D341Med (cell line): Measurements from ENCODE around the gene RABL2A.
"Not testable (repeated sequence)": the region's sequence is repeated elsewhere in the genome, so short reads cannot be mapped to it uniquely, and the experiment has no call there.

Source experiments
- DNase-seq: peaks from one replicate; pipeline ENCODE4 v3.0.0; 2012; ENCODE audit warnings: low spot score

RABL2A gene

GRCh38 chr2:113609822-113610221 is 17.2 kb upstream of the RABL2A start:
- not testable (repeated sequence) for DNase-seq

GRCh38 chr2:113621002-113621401 is 6.1 kb upstream of the RABL2A start:
- DNase-seq, result not testable (repeated sequence)

GRCh38 chr2:113625906-113626305 is 1.2 kb upstream of the RABL2A start:
- DNase-seq, result not testable (repeated sequence)

DNA sequence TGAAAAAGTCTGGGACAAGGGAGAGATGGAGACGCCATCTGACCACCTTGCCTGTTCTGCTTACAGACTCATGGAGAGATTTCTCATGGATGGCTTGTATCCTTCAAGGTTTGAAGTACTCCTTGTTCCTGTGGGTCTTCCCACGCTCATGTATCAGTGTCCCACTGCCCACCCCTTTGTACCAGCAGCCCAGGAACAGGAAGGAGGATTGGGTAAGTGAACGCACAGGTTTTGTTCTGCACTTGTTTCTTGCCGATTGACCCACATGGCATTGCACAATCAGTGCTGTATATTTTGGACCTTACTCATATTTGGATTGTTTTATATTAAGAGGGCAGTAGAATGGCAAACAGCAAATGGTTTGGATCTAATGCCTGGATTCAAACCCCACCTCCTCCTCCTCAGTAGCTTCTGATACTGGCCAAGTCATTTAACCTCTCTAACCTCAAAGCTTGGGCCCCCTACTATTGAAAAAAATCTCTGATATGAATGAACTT is 5.8 kb downstream of the RABL2A start:
- DNase-seq, result not testable (repeated sequence)

- DNase-seq, result not testable (repeated sequence)
These were observed 8.3 kb downstream of the RABL2A start for GRCh38 chr2:113635358-113635757.

GRCh38 chr2:113636226-113636625 is 9.2 kb downstream of the RABL2A start:
- not testable (repeated sequence) for DNase-seq

DNA sequence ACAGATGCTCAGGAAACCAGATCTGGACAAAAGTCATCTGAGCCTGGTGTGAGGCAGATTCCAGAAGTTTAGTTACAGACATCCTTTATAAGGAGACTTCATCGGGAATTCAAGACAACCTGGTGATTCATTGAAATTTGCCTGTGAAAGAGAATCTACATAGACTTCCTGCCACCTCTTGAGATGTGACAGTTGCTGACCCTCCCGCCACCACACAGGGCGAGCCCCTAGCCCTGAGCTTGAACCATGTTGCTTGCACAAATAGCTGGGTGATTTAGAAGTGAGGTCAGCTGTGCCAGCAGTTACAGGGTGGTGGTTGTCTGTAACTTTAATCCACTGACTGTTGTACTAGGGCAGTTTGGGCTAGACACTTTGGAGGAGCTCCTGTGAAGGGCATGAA is 11.0 kb downstream of the RABL2A start:
- not testable (repeated sequence) for DNase-seq

GRCh38 chr2:113646217-113646616 is 19.2 kb downstream of the RABL2A start:
- DNase-seq, result not testable (repeated sequence)

DNA sequence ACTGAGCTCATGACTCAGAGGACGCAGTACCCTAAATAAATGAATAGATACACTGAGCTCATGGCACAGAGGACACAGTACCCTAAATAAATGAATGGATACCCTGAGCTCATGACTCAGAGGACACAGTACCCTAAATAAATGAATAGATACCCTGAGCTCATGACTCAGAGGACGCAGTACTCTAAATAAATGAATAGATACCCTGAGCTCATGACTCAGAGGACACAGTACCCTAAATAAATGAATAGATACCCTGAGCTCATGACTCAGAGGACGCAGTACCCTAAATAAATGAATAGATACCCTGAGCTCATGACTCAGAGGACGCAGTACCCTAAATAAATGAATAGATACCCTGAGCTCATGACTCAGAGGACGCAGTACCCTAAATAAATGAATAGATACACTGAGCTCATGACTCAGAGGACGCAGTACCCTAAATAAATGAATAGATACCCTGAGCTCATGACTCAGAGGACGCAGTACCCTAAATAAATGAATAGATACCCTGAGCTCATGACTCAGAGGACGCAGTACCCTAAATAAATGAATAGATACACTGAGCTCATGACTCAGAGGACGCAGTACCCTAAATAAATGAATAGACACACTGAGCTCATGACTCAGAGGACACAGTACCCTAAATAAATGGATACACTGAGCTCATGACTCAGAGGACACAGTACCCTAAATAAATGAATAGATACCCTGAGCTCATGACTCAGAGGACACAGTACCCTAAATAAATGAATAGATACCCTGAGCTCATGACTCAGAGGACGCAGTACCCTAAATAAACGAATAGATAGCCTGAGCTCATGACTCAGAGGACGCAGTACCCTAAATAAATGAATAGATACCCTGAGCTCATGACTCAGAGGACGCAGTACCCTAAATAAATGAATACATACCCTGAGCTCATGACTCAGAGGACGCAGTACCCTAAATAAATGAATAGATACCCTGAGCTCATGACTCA is 24.1 kb downstream of the RABL2A start:
- not testable (repeated sequence) for DNase-seq

GRCh38 chr2:113652599-113652998 is 25.5 kb downstream of the RABL2A start:
- DNase-seq, result not testable (repeated sequence)

- not testable (repeated sequence) for DNase-seq
These were observed 29.1 kb downstream of the RABL2A start for GRCh38 chr2:113656031-113656624.

GRCh38 chr2:113657735-113658134 is 30.7 kb downstream of the RABL2A start:
- DNase-seq, result not testable (repeated sequence)

- not testable (repeated sequence) for DNase-seq
These were observed 36.4 kb downstream of the RABL2A start for GRCh38 chr2:113663285-113664060.

GRCh38 chr2:113664761-113665533 is 37.9 kb downstream of the RABL2A start:
- DNase-seq, result not testable (repeated sequence)

- not testable (repeated sequence) for DNase-seq
These were observed 41.9 kb downstream of the RABL2A start for GRCh38 chr2:113669013-113669412.

DNA sequence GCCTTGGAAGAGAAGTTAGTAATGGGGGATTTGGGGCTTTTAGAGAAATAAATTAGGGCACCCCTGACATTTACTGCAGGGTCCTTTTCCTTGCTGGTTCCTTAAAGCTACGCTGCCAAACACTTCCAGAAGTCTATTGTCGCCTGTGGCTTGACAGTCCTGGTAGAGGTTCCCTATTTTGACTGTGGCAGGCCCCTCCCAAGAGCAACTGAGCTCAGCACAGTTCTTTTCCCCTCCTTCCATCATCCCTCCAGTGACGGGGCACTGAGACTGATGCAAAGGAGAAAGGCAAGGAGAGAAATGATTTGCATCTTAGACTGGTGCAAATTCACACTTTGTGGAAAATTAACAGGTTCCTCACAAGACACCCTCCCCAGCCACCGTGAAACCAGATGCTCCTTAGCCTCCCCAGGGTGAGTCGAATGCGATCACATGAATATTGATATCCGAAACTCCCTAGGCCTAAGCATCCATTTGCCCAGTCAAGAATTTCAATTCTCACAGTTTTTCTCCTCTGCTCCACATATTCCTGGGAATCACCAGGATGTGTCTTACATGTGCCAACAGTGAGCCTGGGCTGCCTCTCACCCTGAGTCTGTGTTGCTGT is 45.4 kb downstream of the RABL2A start:
- DNase-seq, result no peak

- DNase-seq, result no peak
These were observed 48.8 kb downstream of the RABL2A start for GRCh38 chr2:113675875-113676274.

DNA sequence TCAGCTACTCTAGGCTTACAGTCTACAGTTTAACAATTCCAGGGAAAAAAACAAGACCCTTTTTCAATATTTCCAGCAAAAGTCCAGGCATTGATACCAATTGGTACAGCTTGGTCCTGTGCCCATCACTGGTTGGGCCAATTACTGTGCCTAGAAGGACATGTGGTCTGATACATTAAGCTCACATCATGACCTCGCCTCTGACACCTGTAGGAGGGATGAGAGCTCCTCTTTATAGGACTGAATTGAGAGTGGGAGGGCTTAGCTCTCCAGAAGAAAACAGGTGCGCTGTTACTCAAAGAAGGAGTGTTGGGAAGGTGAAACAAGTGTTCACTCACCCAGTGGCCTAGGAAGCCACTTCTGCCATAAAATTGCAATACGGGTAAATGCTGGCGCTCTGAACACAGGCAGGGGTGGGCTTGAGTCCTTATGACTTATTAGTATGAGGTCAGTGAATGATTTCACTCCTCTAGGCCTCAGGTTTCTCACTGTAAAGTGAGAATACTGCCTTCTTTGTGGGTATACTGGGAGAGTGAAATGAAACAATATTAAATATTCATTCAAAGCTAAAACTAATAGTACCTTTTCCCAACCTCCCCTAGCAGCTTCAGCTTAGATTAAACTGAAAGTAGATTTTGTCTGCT is 49.7 kb downstream of the RABL2A start:
- no peak for DNase-seq

GRCh38 chr2:113677330-113677729 is 50.3 kb downstream of the RABL2A start:
- DNase-seq, result no peak

- DNase-seq, result no peak
These were observed 52.4 kb downstream of the RABL2A start for GRCh38 chr2:113679457-113679856.
